Endodermal cell (in vitro differentiated cells): ENCODE measurements around the gene ZNF48. TPM values are rescaled to one million over a fixed set of nuclear protein-coding genes. Genes with fewer than 3 reads are reported as not detected.

Source experiments
- DNase-seq: peaks from one replicate; pipeline ENCODE4 v3.0.0-alpha.2; 2017
- H3K27ac ChIP-seq: 2 replicates; pipeline ENCODE4 v1.5.1; 2013; ENCODE audit warnings: mild to moderate bottlenecking, low read depth, low read length, moderate library complexity
- H3K27me3 ChIP-seq: 2 replicates; pipeline ENCODE4 v1.6.1; 2013; ENCODE audit warnings: mild to moderate bottlenecking, low read length, moderate library complexity; ENCODE audit not compliant: insufficient read depth, control insufficient read depth, poor library complexity, severe bottlenecking
- H3K36me3 ChIP-seq: 2 replicates; pipeline ENCODE4 v1.7.0; 2013; ENCODE audit warnings: mild to moderate bottlenecking, low read length, moderate library complexity; ENCODE audit not compliant: control insufficient read depth, insufficient read depth
- H3K4me1 ChIP-seq: one replicate; pipeline ENCODE4 v1.7.0; 2013; ENCODE audit warnings: low read length; ENCODE audit not compliant: control insufficient read depth, insufficient read depth
- H3K4me3 ChIP-seq: 2 replicates; pipeline ENCODE4 v1.5.1; 2013; ENCODE audit warnings: mild to moderate bottlenecking, low read length, moderate library complexity
- H3K9ac ChIP-seq: 2 replicates; pipeline ENCODE4 v1.6.1; 2013; ENCODE audit warnings: mild to moderate bottlenecking, low read length, moderate library complexity; ENCODE audit not compliant: poor library complexity, severe bottlenecking; ENCODE audit errors: extremely low read depth
- H3K9me3 ChIP-seq: 2 replicates; pipeline ENCODE4 v1.6.1; 2013; ENCODE audit warnings: mild to moderate bottlenecking, low read length, moderate library complexity; ENCODE audit not compliant: control insufficient read depth
- H3K27ac Mint-ChIP-seq: 2 replicates; pipeline ENCODE4 v1.8.0; 2020; ENCODE audit warnings: mixed read lengths
- H3K27me3 Mint-ChIP-seq: 2 replicates; pipeline ENCODE4 v1.8.0; 2021; ENCODE audit warnings: mild to moderate bottlenecking, mixed read lengths; ENCODE audit not compliant: insufficient read depth
- H3K36me3 Mint-ChIP-seq: 2 replicates; pipeline ENCODE4 v1.8.0; 2020; ENCODE audit warnings: low read depth, mixed read lengths
- H3K4me1 Mint-ChIP-seq: 2 replicates; pipeline ENCODE4 v1.8.0; 2020; ENCODE audit warnings: mixed read lengths
- H3K4me3 Mint-ChIP-seq: 2 replicates; pipeline ENCODE4 v1.8.0; 2020; ENCODE audit warnings: mild to moderate bottlenecking, moderate library complexity, mixed read lengths
- H3K9me3 Mint-ChIP-seq: 2 replicates; pipeline ENCODE4 v1.8.0; 2020; ENCODE audit warnings: mild to moderate bottlenecking, mixed read lengths
- WGBS, 2 experiments: methylation state at CpG; one replicate each; pipeline versions ENCODE4 v1.1.5 to v1.1.7; 2013; ENCODE audit warnings: missing lambda C conversion rate in 2 of 2, mixed read lengths in 1 of 2; ENCODE audit not compliant: insufficient coverage in 1 of 2, insufficient read length in 1 of 2; 5-methylcytosine and 5-hydroxymethylcytosine counted together
- total RNA-seq, 2 donors: library from RNA; stranded (reverse); fragmentation: NEBNext Ultra II Directional in 1 of 2; extraction: Animal tissue kit (Norgen Biotek cat#: 25700) in 1 of 2; gene quantifications; 2 replicates in 1 of 2; 3 replicates in 1 of 2; pipeline ENCODE4 v1.2.1, GENCODE V29; 2021
- TF ChIP-seq, protein P1 (sequence below): fragments of 200-600 bp; sonication (generic); conservative IDR thresholded peaks from 2 replicates; pipeline ENCODE4 v1.5.0; 2021; ENCODE audit warnings: antibody characterized with exemption, mild to moderate bottlenecking

ZNF48 gene
- total RNA-seq, 2 donors from 2014 or later: 40.1 to 58.4 TPM

DNA sequence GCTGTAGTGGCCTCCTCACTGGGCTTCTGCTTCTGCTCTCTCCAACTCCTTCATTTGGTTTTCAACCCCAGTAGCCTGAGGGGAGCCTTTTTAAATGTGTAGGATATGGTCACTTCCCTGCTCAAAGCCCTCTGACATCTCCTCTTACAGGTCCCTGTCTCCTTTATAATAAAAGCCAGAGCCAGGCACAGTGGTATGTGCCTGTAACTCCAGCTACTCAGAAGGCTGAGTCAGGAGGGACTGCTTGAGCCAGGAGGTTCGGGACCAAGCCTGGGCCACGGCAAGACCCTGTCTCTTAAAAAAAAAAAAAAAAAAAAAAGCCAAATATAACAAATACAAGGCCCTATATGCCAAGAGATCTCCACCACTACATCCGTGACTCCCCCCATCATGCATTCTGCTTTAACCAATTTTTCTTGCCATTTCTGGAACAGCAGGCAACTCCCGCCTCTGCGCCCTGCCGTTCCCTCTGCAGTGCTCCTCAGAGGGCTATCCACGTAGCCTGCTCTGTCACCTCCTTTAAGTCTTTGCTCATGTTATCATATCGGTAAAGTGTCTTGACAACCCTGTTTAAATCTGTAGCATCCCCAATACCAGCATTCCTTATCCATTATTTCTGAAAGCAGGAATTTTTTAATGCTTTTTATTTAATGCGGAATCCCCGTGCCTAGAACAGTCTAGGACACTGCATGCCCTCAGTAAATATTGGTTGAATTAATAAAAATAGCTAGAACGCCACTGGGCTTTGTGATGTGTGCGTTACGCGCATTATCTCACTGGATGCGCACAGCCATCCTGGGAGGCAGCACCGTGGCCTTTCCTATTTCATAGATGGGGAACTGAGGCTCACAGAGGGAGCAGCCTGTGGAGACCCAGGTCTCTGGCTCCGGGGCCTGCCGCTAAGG, 21.7 kb downstream of the ZNF48 start:
- WGBS, 2 experiments: 76 to 93% methylated on average over 12 to 18 of the region's 18 CpGs
- no peaks in the 10 kb centered on the region for H3K4me1 ChIP-seq
- no peak overlapping the region for H3K27ac ChIP-seq
- peaks cover 47% of the 10 kb centered on the region for H3K36me3 ChIP-seq
- Mint-ChIP-seq H3K27ac (no peak overlapping the region), H3K4me3 (peak overlapping the region; percentile 26), H3K4me1 (peaks cover 15% of the 10 kb centered on the region), H3K27me3 (no peaks in the 10 kb centered on the region), H3K36me3 (peaks cover 47% of the 10 kb centered on the region), H3K9me3 (no peaks in the 10 kb centered on the region)
- H3K9me3 ChIP-seq: no peaks in the 10 kb centered on the region
- peak overlapping the region; percentile 71 for H3K4me3 ChIP-seq
- H3K27me3 ChIP-seq: no peaks in the 10 kb centered on the region
- DNase-seq: no peak
- H3K9ac ChIP-seq: no peak overlapping the region
- TF ChIP-seq, protein P1, sequence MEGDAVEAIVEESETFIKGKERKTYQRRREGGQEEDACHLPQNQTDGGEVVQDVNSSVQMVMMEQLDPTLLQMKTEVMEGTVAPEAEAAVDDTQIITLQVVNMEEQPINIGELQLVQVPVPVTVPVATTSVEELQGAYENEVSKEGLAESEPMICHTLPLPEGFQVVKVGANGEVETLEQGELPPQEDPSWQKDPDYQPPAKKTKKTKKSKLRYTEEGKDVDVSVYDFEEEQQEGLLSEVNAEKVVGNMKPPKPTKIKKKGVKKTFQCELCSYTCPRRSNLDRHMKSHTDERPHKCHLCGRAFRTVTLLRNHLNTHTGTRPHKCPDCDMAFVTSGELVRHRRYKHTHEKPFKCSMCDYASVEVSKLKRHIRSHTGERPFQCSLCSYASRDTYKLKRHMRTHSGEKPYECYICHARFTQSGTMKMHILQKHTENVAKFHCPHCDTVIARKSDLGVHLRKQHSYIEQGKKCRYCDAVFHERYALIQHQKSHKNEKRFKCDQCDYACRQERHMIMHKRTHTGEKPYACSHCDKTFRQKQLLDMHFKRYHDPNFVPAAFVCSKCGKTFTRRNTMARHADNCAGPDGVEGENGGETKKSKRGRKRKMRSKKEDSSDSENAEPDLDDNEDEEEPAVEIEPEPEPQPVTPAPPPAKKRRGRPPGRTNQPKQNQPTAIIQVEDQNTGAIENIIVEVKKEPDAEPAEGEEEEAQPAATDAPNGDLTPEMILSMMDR: no peak

DNA sequence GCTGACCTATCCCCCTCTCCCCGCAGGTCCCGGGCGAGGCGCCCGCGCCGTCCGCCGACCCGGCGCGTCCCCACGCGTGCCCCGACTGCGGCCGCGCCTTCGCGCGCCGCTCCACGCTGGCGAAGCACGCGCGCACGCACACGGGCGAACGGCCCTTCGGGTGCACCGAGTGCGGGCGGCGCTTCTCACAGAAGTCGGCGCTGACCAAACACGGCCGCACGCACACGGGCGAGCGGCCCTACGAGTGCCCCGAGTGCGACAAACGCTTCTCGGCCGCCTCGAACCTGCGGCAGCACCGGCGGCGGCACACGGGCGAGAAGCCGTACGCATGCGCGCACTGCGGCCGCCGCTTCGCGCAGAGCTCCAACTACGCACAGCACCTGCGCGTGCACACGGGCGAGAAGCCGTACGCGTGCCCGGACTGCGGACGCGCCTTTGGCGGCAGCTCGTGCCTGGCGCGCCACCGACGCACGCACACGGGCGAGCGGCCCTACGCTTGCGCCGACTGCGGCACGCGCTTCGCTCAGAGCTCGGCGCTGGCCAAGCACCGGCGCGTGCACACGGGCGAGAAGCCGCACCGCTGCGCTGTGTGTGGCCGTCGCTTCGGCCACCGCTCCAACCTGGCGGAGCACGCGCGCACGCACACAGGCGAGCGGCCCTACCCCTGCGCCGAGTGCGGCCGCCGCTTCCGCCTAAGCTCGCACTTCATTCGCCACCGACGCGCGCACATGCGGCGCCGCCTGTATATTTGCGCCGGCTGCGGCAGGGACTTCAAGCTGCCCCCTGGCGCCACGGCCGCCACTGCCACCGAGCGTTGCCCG, 22.5 kb downstream of the ZNF48 start:
- Histone ChIP-seq H3K4me1 (no peaks in the 10 kb centered on the region), H3K4me3 (peak overlapping the region; percentile 71), H3K9me3 (no peaks in the 10 kb centered on the region), H3K9ac (peak overlapping the region; percentile 20), H3K27ac (peak overlapping the region; percentile 17), H3K27me3 (no peaks in the 10 kb centered on the region), H3K36me3 (peaks cover 47% of the 10 kb centered on the region)
- TF ChIP-seq, protein P1: peak; percentile 62
- Mint-ChIP-seq H3K36me3 (peaks cover 50% of the 10 kb centered on the region), H3K27me3 (no peaks in the 10 kb centered on the region), H3K27ac (no peak overlapping the region), H3K4me1 (peaks cover 15% of the 10 kb centered on the region), H3K4me3 (peak overlapping the region; percentile 26), H3K9me3 (no peaks in the 10 kb centered on the region)
- DNase-seq: peak; percentile 95
- 6 to 13% methylated on average over 46 to 140 of the region's 140 CpGs for WGBS, 2 experiments

DNA sequence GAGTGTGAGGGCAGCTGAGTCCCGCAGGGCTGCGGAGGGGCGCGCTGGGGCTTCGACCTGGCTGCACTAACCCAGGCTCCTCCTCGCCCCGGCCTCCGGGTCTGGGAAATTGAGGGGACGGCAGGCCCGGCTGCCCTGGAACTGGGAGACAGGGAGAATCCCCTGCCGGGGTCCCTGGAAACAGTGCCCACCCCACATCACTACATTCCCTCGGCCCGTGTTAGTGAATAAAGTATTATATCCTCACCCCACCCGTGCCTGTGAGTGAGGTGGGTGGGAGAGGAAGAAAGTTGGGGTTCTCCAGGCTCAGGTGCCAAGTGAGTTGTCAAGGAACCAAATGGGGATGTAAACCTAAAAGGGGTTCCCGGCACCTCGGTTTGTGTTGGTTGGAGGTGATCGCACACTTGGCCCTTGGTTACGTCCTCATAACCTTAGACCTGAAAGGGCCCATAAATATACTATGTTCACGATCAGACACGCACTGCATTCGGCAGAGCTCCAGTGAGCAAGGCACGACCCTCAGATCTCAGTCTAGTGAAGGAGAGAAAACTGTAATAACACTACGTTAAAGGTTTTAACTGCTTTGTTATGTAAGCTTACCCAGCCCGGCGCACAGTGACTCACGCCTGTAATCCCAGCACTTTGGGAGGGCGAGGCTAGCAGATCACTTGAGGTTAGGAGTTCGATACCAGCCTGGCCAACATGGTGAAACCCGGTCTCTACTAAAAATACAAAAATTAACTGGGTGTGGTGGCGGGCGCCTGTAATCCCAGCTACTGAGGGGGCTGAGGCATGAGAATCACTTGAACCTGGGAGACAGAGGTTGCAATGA, 23.3 kb downstream of the ZNF48 start:
- Histone ChIP-seq H3K27ac (no peak overlapping the region), H3K36me3 (peaks cover 44% of the 10 kb centered on the region), H3K9me3 (no peaks in the 10 kb centered on the region), H3K4me3 (peak overlapping the region; percentile 70), H3K27me3 (no peaks in the 10 kb centered on the region), H3K9ac (peak overlapping the region; percentile 20), H3K4me1 (no peaks in the 10 kb centered on the region)
- H3K4me1 Mint-ChIP-seq: peaks cover 15% of the 10 kb centered on the region
- H3K27me3 Mint-ChIP-seq: no peaks in the 10 kb centered on the region
- TF ChIP-seq, protein P1: peak; percentile 3
- no peaks in the 10 kb centered on the region for H3K9me3 Mint-ChIP-seq
- 72 to 95% methylated on average over 14 to 27 of the region's 31 CpGs for WGBS, 2 experiments
- no peak overlapping the region for H3K27ac Mint-ChIP-seq
- no peak for DNase-seq
- peaks cover 50% of the 10 kb centered on the region for H3K36me3 Mint-ChIP-seq
- H3K4me3 Mint-ChIP-seq: peak overlapping the region; percentile 26
